Activated CD8-positive, alpha-beta T cell treated with anti-CD3 and anti-CD28 coated beads for 36 hours (primary cell): Measurements from ENCODE around the gene NFIA. TPM values are rescaled to one million over a fixed set of nuclear protein-coding genes. Genes with fewer than 3 reads are reported as not detected.

ENCODE experiments used
- ATAC-seq: fragments of 200-7000 bp; cut with Tn5 transposase; one replicate; pipeline ENCODE4 v1.10.0; 2021; ENCODE audit warnings: mild to moderate bottlenecking, moderate library complexity
- CTCF ChIA-PET: fragments of 350-600 bp; sonication (Branson Sonifier 250); formaldehyde crosslinking; loops from one replicate; lab custom pipeline; 2021; ENCODE audit warnings: antibody characterized with exemption; lab: Charles Lee
- POLR2A ChIA-PET: fragments of 350-600 bp; sonication (Branson Sonifier 250); formaldehyde crosslinking; loops from one replicate; lab custom pipeline; 2021; ENCODE audit warnings: antibody characterized with exemption; lab: Charles Lee
- DNase-seq: peaks from one replicate; pipeline ENCODE4 v3.0.0-alpha.2; 2020
- H3K27ac Mint-ChIP-seq: one replicate; pipeline ENCODE4 v1.8.0; 2021; ENCODE audit warnings: mild to moderate bottlenecking, mixed read lengths
- H3K27me3 Mint-ChIP-seq: one replicate; pipeline ENCODE4 v1.8.0; 2021; ENCODE audit warnings: mixed read lengths
- H3K36me3 Mint-ChIP-seq: one replicate; pipeline ENCODE4 v1.8.0; 2021; ENCODE audit warnings: low read depth, mixed read lengths
- H3K4me1 Mint-ChIP-seq: one replicate; pipeline ENCODE4 v1.8.0; 2021; ENCODE audit warnings: low read depth, mixed read lengths
- H3K4me3 Mint-ChIP-seq: one replicate; pipeline ENCODE4 v1.8.0; 2021; ENCODE audit warnings: mild to moderate bottlenecking, moderate library complexity, mixed read lengths
- H3K9me3 Mint-ChIP-seq: one replicate; pipeline ENCODE4 v1.8.0; 2021; ENCODE audit warnings: mixed read lengths
- CTCF ChIP-seq: fragments of 200-600 bp; IDR thresholded peaks from one replicate; pipeline ENCODE4 v1.8.0; 2022; ENCODE audit warnings: antibody characterized with exemption, mild to moderate bottlenecking
- intact Hi-C: fragments of 100-400 bp; cut with micrococcal nuclease; formaldehyde crosslinking; loops from one replicate; pipeline ENCODE4 v1.10.0; 2022
- total RNA-seq, 2 experiments: library from RNA; stranded (reverse); gene quantifications; one replicate each; pipeline ENCODE4 v1.2.3, GENCODE V29; 2021

Gene NFIA
- total RNA-seq, 2 experiments from 2014 or later = 1.9 to 2.4 TPM

- H3K4me3 Mint-ChIP-seq = peak overlapping the region; percentile 7
- DNase-seq (peak; percentile 85), ATAC-seq (peak; percentile 89)
- TF ChIP-seq CTCF = peak; percentile 68
- intact Hi-C loops = loop anchor here (1.0 kb wide), 1 partner anchor 403 kb away; no protein-coding TSS in a partner anchor
- H3K27ac Mint-ChIP-seq = no peak overlapping the region
- H3K36me3 Mint-ChIP-seq = no peaks in the 10 kb centered on the region
- H3K4me1 Mint-ChIP-seq = peaks cover 8% of the 10 kb centered on the region
- no peaks in the 10 kb centered on the region for H3K9me3 Mint-ChIP-seq
- H3K27me3 Mint-ChIP-seq = no peaks in the 10 kb centered on the region
- CTCF ChIA-PET = interaction anchor here (0.8 to 4.4 kb wide), 9 partner anchors 9 to 475 kb away, joined by 3 to 33 read pairs (median 3); no protein-coding TSS in a partner anchor
- POLR2A ChIA-PET = interaction anchor here (1.8 kb wide), 1 partner anchor 403 kb away, joined by 5 read pairs; no protein-coding TSS in a partner anchor
Observed at GRCh38 chr1:61453111-61453961, 371.0 kb downstream of the NFIA start.

GRCh38 chr1:61455400-61455799 is 373.0 kb downstream of the NFIA start:
- no peak for ATAC-seq
- ChIA-PET POLR2A (no interaction called here), CTCF (no interaction called here)
- no peak for TF ChIP-seq CTCF
- no peaks in the 10 kb centered on the region for H3K36me3 Mint-ChIP-seq
- DNase-seq = peak; percentile 4
- no peaks in the 10 kb centered on the region for H3K9me3 Mint-ChIP-seq
- H3K27me3 Mint-ChIP-seq = no peaks in the 10 kb centered on the region
- H3K4me1 Mint-ChIP-seq = peaks cover 8% of the 10 kb centered on the region
- no peak overlapping the region for H3K4me3 Mint-ChIP-seq
- H3K27ac Mint-ChIP-seq = no peak overlapping the region
- intact Hi-C loops = no loop called here

- POLR2A ChIA-PET = interaction anchor here (0.6 kb wide), 1 partner anchor 362 kb away, joined by 3 read pairs; no protein-coding TSS in a partner anchor
- no peak for ATAC-seq
- H3K27ac Mint-ChIP-seq = no peak overlapping the region
- H3K27me3 Mint-ChIP-seq = no peaks in the 10 kb centered on the region
- no peaks in the 10 kb centered on the region for H3K36me3 Mint-ChIP-seq
- no peak for DNase-seq
- intact Hi-C loops = no loop called here
- no peak overlapping the region for H3K4me3 Mint-ChIP-seq
- H3K9me3 Mint-ChIP-seq = no peaks in the 10 kb centered on the region
- CTCF ChIA-PET = no interaction called here
- no peak for TF ChIP-seq CTCF
- H3K4me1 Mint-ChIP-seq = peaks cover 8% of the 10 kb centered on the region
Observed at GRCh38 chr1:61457526-61458040, 375.2 kb downstream of the NFIA start.

- no peak overlapping the region for H3K27ac Mint-ChIP-seq
- H3K4me3 Mint-ChIP-seq = no peak overlapping the region
- H3K9me3 Mint-ChIP-seq = no peaks in the 10 kb centered on the region
- no peaks in the 10 kb centered on the region for H3K36me3 Mint-ChIP-seq
- no peak for TF ChIP-seq CTCF
- intact Hi-C loops = no loop called here
- POLR2A ChIA-PET = no interaction called here
- H3K4me1 Mint-ChIP-seq = no peaks in the 10 kb centered on the region
- H3K27me3 Mint-ChIP-seq = no peaks in the 10 kb centered on the region
- ATAC-seq (no peak), DNase-seq (no peak)
- CTCF ChIA-PET = no interaction called here
Observed at GRCh38 chr1:61459345-61459744, 377.0 kb downstream of the NFIA start.

GRCh38 chr1:61460191-61460590 is 377.8 kb downstream of the NFIA start:
- POLR2A ChIA-PET = no interaction called here
- DNase-seq (no peak), ATAC-seq (no peak)
- Mint-ChIP-seq H3K4me1 (no peaks in the 10 kb centered on the region), H3K27ac (no peak overlapping the region), H3K27me3 (no peaks in the 10 kb centered on the region), H3K4me3 (no peak overlapping the region), H3K36me3 (no peaks in the 10 kb centered on the region), H3K9me3 (no peaks in the 10 kb centered on the region)
- TF ChIP-seq CTCF = no peak
- intact Hi-C loops = loop anchor here (10.0 kb wide), 1 partner anchor 125 kb away; no protein-coding TSS in a partner anchor
- CTCF ChIA-PET = no interaction called here
